HG03457 (cell line): ENCODE data around the gene F8A3.
"Not testable (repeated sequence)": the region's sequence is repeated elsewhere in the genome, so short reads cannot be mapped to it uniquely, and the experiment has no call there.

Experiments used
- ATAC-seq: cut with Tn5 transposase; IDR thresholded peaks from one replicate; pipeline ENCODE4 v1.9.1; 2021; ENCODE audit warnings: moderate number of reproducible peaks; ENCODE audit not compliant: unreplicated experiment

The F8A3 gene

GRCh38 chrX:155458471-155458870 is at the start of gene F8A3:
F8A3 (minus strand) TSS chrX:155458620; CDS start chrX:155458600, 20 bp downstream.
- peak; percentile 78 for ATAC-seq

GRCh38 chrX:155505296-155505695 is 46.9 kb upstream of the F8A3 start:
- no peak for ATAC-seq

GRCh38 chrX:155495134-155495533 is 36.7 kb upstream of the F8A3 start:
- ATAC-seq: not testable (repeated sequence)

DNA sequence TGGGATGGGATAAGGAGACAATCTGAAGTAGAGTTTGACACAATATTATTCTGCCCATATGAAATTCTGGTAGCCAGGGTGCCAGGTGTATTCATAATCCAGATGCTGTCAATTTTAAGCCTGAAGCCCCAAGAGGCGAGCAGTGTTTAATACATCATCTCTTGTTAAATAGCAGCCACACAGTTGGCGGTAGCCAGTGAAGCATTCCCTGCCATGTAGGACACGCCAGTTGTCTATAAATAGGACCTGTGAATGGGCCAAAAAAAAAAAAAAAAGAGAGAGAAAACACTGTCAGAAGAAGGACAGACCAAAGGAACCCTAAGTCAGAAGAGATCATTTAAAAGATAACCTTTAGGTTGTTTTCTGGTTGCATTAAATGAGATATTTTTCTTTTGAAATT is 33.0 kb upstream of the F8A3 start:
- ATAC-seq: not testable (repeated sequence)

GRCh38 chrX:155477136-155477535 is 18.7 kb upstream of the F8A3 start:
- ATAC-seq: not testable (repeated sequence)

DNA sequence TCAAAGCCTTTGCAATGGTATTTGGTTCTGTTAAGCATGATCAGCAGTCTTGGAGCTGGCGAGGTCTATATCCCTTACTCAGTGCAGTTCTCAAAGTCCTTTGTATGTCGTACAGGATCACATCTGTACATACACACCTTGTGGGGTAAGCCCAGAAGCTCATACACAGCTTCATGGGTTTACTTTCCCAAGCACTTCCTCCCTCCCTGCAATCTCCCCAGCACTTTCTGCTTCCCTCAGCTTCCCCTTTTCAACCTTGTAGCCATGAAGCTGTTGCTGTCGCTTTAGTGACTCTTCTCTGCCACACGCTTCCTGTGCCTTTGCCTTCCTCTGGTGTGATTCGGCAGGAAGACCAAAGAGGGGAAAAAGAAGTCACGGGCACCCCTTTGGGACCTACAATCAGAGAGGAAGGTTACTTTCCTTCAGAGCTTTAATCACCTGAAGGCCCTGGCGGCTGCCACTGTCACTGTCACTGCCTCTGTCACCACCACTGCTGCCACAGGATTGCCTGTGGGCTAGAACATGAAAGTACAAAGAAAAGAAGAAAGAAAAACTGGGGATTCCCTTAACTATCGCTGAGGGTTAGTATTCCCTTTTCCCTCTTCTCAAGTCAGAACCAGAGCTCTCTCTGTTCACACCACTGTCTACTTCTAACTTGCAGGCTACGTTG is 8.0 kb upstream of the F8A3 start:
- ATAC-seq: not testable (repeated sequence)

GRCh38 chrX:155460501-155460900 is 2.1 kb upstream of the F8A3 start:
- not testable (repeated sequence) for ATAC-seq

GRCh38 chrX:155457761-155458447 is 516 bp downstream of the F8A3 start:
- ATAC-seq: peak; percentile 47

- no peak for ATAC-seq
Measured at GRCh38 chrX:155441097-155441496, 17.3 kb downstream of the F8A3 start.

DNA sequence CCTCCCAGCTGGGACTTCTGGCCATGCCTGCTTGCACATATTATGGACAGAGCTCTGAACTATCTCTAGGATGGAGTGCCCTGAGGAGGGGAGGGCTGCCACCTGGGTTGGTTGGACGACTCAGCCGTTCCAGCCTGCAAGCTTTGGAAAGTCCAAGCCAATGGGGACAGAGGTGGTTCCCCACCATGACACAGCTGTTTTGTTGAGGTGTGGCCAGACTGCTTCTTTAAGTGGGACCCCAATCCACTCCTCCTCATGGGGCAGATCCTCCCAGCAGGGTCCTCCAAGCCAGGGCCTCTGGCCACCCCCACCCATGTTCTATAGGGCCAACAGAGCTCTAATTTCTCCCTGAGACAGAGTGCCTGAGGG is 22.7 kb downstream of the F8A3 start:
- no peak for ATAC-seq

- ATAC-seq: no peak
Measured at GRCh38 chrX:155434906-155435743, 23.3 kb downstream of the F8A3 start.

- ATAC-seq: no peak
Measured at GRCh38 chrX:155417769-155418168, 40.7 kb downstream of the F8A3 start.
